ENCODE results near the gene ZNF331.

DNA sequence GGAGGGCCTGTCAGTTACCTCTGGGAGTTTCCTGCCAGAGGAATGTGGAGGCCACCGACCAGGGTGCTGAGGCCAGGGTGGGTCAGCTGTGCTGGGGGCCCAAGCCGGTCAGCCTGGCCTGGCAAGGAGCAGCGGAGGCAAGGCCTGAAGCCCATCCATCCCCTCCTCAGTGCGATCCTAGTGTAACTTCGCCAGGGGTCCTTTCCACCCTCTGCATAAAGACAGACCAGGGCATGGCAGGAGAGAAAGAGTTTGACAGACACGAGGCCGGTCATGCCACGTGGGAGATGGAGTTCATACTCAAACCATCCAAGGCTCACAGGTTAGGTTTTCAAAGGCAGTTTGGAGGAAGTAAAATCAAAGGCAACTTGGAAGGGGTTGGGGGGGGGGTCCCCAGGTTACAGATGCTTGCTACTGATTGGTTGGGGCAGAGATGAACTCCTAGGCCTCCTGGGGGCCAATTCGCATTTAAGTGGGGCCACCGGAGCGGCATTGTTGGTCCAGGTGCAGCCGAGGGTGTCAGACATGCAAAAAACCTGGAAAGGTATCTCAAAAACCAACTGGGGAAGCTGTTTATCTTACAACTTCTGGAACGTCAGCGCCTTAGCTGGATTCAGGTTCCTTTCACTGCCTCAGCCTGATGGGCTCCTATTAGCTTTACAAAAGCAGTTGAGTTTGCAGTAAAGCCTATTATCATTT lies 57.0 kb downstream of the ZNF331 start:
- TF ChIP-seq, protein P1, sequence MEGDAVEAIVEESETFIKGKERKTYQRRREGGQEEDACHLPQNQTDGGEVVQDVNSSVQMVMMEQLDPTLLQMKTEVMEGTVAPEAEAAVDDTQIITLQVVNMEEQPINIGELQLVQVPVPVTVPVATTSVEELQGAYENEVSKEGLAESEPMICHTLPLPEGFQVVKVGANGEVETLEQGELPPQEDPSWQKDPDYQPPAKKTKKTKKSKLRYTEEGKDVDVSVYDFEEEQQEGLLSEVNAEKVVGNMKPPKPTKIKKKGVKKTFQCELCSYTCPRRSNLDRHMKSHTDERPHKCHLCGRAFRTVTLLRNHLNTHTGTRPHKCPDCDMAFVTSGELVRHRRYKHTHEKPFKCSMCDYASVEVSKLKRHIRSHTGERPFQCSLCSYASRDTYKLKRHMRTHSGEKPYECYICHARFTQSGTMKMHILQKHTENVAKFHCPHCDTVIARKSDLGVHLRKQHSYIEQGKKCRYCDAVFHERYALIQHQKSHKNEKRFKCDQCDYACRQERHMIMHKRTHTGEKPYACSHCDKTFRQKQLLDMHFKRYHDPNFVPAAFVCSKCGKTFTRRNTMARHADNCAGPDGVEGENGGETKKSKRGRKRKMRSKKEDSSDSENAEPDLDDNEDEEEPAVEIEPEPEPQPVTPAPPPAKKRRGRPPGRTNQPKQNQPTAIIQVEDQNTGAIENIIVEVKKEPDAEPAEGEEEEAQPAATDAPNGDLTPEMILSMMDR (IDR thresholded peaks at IDR 0.05; ENCODE audit: poor library complexity) = no peak
- TF ChIP-seq EZH2 (IDR thresholded peaks at IDR 0.05; ENCODE audit: borderline replicate concordance) (no peak), EZH2phosphoT487 (IDR thresholded peaks at IDR 0.05; ENCODE audit: low read depth, severe bottlenecking, unreplicated experiment) (no peak)
